GM19455 (cell line): ENCODE data around the gene C2orf92.
"Not testable (repeated sequence)": the region's sequence is repeated elsewhere in the genome, so short reads cannot be mapped to it uniquely, and the experiment has no call there.

Source experiments
- ATAC-seq: cut with Tn5 transposase; IDR thresholded peaks from one replicate; pipeline ENCODE4 v1.9.1; 2021; ENCODE audit not compliant: unreplicated experiment

The C2orf92 gene

DNA sequence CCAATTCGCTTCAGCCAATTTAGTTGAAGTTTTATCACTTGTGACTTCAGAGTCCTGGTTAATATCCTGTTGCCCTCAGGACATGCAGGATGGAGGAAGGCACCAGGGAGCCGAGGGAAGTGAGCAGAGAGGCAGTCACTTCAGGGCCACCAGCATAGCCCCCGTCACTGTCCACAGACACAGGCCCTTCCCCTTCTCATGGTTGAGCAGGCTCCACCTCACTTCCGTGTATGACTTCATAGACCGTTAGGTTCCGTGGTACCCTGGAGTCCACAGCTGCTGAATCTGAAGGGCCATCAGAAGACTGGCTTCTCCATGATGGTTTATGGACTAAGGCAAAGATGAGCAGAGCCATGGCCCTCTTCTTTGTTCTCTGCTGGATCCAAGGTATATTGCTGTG lies at the start of gene C2orf92:
C2orf92 (plus strand) TSS at position 266 of the 400 bp plus-strand sequence; CDS start at position 342, 76 bp downstream.
- ATAC-seq = no peak

DNA sequence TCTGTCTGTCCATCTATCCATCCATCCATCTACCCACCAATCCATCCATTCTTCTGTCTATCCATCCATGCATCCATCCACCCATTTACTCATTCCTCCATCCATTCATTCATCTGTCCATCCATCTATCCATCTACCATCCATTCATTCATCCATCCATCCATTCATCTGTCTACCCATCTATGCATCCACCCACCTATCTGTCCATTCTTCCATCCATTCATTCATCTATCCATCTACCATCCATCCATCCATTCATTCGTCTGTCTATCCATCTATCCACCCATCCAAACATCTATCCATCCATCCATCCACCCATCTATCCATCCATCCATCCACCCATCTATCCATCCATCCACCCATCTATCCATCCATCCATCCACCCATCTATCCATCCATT lies 49.0 kb upstream of the C2orf92 start:
- not testable (repeated sequence) for ATAC-seq

DNA sequence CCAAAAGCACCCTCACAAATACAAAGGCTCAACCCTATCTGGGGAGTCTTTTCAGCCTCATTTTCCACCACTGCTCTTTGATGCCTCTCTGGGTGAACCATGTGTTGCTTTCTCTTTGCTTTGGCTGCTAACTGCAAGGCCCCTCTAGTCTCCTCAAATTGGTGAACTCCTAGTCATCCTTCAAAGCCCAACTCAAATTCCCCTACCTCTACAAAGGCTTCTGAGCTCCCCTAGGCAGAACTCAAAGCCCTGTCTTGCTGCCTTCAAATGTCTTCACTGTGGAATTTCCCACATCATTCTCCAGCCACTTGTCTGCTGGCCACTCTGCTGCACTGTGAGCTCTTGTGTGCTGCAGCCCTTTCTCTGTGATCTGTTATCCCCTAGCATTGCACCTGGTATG lies 46.5 kb upstream of the C2orf92 start:
- ATAC-seq = not testable (repeated sequence)

DNA sequence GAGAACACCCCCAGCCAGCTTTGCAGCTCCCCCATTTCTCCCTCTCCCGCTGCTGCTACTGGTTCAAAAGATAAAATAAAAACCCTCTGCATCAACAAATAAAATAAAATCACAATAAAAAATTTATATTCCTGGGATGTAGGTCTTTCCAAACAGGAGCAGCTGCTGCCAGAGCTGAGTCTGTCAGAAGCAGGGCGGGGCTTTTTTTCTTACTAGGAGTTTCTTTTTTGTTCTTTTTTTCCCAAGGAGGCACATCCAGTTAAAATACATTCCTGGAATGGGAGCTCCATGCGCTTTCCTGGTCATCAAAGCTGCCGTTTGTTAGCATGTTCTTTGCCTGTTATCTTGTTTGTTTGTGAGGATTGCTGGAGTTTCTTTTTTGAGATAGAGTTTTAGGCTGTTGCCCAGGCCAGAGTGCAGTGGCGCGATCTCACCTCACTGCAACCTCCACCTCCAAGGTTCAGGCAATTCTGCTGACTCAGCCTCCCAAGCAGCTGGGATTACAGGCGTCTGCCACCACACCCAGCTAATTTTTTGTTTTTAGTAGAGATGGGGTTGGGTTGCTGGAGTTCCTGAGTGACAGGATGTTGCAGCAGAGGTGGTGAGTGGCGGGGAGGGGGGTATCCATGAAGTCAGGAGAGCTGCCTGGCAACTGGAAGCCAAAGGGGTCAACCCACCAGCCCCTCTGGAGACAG lies 44.0 kb upstream of the C2orf92 start:
- not testable (repeated sequence) for ATAC-seq

DNA sequence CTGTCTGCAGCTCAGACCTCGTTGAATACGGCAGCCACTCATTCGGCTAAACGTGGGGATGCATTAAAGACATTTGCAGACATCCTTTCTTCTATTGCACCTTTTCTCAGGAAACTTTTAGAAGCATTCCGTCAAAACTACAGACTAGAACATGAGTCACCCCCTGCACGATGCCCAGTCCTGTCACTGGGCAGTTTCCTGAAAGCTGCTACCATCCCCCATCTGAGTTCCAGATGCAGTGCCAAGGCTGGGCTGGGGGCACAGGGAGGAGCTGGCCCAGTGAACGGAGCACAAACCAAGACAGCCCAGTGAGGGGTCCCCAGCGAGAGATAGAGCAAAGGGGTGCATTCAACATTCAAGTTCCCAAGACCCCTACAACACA lies 43.5 kb upstream of the C2orf92 start:
- not testable (repeated sequence) for ATAC-seq

DNA sequence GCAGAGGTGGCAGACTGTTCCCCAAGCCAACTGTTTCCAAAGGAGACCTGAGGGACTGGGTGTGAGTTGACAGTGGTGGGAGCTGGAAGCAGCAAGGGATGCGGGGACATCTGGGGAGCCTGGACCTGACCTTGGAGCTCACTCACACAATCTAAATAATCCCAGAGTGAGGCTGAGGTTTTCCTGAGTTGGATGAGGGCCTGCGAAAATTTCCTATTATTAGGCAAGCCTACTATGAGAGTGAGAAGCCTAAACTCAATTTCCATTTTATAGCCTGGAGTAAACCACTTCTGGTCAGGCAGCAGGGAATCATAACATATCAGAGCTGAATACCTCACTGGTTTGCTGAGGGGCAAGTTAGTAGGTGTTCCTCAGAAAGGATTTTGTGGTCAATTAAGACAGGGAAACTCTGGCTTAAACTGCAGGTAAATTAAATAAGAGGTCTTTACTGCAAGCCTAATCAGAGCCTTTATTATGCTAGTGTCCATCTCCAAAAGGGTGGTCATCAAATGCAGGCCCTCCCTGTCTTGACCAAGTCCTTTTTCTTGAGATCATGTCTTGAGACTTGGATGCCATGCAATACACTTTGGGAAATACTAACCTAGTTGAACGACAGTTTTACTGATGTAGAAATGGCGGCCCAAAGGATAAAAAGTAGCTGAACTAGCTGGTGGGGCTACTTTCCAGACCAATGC lies 25.3 kb upstream of the C2orf92 start:
- ATAC-seq = no peak

DNA sequence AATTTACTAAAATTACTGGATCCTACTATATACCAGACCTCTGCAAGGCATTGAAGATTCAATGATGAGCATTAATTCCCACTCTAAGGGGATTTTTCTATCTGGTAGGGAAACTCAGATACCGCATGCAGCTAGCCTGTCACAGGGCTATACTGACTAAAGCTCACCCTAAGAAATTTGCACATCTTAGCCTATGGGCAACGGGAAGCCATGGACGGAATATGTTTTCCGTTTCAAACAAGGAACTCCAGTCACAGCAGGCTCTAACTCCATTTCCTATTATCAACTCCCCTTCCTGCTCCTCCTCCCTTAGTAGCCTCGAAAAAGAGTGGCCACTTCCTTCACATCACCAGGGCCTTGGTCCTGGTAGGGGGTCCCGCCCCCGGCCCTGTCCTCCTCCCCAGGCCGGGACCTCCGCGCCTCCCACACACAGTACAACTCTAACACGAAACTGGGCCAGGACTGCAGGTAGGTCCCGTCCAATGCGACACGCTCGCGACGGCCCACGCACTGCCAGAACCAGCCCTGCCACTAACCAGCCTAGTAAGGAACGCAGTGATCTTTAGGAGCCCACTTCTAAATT lies 24.3 kb upstream of the C2orf92 start:
- ATAC-seq = peak; percentile 34

DNA sequence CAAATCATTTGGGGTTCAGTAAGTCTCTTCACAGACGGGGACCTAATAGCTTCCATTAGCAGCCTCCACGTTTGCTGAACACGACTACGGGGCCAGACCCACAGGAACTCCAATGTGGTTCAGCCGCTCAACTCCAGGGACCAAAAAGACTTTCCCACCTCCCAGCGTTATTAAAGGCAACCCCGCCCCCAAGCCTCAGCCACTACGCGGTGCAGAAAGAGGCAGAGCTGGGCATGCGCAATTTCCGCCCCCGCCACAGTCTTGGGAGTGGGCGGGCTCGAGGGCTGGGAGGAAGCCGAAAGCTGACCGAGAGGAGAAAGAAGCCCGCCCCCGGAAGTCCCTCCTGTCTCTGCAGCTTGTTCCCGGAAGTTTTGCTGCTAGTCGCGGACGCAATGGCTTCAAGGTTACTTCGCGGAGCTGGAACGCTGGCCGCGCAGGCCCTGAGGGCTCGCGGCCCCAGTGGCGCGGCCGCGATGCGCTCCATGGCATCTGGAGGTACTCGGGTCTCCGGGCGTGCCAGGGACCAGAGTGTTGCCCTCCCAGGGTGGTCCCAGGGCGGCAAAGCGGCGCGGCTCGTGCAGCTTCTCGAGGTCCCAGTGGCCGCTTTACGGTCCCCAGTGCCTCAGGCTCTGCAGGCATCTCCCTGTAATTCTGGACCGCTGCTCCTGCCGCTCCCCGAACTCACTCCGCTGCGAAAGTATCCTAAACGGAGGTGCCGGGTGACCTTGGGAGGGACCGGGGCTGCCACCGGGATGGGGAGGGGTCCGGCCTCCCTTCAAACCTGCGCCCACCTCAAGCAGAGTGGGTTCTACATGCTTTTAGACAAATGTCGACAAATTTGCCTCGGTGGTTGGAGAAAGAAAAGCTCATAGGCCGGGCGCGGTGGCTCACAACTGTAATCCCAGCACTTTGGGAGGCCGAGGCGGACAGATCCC lies 23.6 kb upstream of the C2orf92 start, which contains the start of gene COX5B:
COX5B (plus strand) TSS at position 368 of the 935 bp plus-strand sequence; CDS start at position 393, 25 bp downstream.
- ATAC-seq = peak; percentile 95

DNA sequence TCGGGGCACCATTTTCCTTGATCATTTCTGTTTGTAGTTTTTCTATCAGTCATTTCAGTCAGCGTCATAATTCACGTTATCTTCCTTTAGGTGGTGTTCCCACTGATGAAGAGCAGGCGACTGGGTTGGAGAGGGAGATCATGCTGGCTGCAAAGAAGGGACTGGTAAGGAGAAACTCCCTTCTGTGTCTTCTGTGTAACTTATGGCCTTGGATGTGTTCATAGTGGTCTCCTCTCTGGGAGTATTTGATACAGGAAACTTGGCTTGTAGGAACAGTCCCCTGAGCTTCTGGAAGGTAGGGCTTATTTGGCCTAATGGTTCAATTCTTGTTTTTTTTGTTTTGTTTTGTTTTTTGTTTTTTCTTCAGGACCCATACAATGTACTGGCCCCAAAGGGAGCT lies 22.5 kb upstream of the C2orf92 start:
- no peak for ATAC-seq

DNA sequence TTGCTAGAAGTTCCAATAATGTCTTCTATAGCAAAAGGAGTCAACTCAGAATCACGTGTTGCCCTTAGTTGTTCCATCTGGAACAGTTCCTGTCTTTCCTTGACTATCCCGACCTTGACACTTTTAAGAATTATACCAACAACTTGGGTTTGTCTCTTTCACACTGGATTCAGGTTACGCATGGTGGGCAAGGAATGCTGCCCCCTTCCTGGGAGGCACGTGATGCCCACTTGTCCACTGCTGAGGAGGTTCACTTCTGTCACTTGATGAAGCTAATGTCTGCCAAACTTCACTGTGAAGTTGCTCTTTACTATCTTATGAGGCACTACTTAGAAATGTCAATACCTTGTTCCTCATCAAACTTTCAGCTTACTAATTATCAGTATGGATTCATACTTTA lies 18.4 kb upstream of the C2orf92 start:
- ATAC-seq = no peak

DNA sequence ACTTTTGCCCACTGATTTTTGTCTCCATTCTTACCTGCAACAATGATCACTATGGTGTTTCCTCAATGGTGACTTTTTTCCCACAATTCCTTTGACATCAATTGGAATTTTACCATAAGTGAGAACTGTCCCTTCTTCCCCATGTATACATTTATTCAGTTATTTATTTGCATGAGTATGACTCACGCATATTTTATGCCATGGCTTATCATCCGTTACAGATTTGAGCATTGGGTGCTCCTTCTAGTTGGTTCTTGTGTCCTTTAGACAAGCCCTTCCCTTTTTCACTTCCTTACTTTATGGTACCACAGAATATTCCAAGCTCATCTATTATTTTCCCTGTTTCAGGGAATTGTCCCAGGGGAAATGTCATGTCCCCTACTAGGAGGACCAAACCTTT lies 16.0 kb upstream of the C2orf92 start:
- ATAC-seq = no peak

DNA sequence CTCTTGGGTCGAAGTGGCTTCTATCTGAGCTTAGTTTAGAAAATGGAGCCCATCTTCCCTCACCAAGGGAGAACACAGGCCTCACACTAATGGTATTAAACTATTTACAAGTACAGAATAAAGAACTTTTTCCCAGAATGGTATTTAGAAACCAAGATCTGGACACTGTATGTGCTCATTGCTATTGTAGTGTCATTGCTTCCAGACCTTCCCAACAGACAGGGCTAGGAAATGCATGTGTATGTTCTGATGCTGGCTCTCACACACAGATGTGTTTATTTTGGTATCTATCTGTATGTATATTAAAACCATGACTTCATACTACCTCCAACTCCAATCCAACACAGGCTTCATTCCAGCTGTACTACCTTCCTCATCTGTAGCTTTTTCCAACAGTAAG lies 15.6 kb upstream of the C2orf92 start:
- ATAC-seq = no peak

DNA sequence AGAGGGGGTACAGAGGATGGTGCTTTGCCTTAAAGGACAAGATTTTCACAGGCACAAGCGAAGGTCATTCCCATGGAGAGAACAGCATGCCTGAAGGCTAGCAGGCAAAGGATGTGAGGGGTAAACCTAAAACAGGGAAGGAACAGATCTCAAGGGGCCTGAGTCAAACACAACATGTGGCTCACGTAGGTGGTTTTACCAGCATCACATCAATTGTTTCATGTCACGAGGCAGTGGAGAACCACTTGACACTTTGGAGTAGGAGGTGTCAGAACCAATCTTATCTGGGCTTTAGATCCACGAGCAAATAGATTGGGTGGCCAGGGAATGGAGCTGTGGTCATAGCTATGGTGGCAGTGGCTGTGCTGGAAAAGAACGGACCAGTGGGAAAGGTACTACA lies 15.2 kb upstream of the C2orf92 start:
- ATAC-seq = no peak

DNA sequence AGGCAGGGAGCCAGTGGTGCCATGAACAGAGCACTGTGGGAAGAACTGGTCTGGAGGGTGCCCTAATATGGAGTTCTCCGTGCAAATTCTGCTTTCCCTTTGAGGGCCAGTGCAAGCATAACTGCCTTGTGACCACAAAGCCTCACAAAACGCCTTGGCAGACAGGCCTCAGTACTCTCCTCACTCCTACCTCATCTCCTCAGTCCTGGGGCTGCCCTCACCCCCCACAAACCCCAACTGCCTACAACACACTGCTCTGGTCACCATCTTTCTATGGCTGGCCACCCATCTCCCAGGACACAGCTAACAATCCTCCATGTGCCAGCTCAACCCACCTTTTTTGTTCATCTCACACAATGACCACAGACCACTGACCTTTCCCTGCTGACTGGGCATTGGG lies 14.7 kb upstream of the C2orf92 start:
- ATAC-seq = no peak

DNA sequence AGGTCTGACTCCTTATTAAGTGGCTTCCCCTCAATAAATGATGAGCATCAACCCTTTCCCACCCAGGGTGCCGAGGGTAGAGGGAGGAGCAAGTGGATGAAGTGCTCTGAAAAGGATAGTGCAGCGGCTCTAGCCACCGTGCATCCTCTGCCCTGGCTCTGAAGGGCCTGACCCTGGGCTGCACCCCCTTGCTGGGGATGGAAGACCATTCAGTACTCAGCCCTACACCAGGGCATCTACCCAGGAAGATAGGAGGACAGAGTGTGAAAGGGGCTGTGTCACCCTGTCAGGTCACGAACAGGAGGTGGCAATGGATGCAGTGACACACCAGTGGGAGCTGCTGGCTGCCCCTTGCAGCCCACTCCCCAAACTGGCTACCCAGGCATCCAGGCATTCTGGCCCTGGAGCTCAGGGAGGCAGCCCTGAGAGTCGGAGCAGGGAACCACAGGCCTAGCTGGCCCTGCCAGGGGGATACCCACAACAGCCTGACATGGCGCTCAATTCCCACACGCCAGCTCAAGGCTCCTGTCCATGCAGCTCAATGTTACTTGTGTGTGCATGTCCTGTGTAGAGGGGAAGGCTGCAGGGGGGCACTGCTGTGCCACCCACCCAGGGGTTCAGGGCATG lies 13.3 kb upstream of the C2orf92 start:
- no peak for ATAC-seq

DNA sequence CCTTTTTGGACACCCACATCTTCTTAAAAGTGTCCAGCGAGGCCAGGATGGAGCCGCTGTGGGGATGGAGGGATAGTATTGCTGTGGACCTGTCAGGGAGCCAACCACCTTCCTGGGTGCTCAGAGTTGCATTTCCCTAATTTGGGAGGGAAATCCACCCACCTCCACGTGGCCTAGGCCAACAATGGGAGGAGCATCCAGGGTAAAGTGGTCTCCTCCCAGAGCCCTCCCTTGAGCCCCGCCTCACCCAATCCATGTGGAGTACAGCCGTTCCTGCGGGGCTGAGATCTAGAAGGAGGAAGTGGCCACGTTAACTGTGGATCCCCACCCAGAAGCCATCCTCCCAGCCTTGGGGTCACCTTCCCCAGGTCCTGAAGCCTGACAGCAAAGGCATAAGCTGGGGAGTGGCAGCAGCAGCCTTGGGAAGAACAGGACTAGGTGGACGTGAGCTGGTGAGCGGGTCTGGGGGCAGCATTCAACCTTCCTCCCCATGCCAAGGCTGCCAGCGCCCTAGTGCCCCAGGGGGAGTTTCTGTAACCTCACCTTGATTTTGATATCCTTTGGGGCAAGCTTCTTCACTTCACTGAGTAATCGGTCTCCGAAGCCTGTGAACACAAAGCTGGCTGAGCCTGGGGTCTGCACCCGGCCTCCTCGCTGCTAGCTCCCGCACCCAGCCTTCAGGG lies 12.5 kb upstream of the C2orf92 start:
- ATAC-seq = no peak

DNA sequence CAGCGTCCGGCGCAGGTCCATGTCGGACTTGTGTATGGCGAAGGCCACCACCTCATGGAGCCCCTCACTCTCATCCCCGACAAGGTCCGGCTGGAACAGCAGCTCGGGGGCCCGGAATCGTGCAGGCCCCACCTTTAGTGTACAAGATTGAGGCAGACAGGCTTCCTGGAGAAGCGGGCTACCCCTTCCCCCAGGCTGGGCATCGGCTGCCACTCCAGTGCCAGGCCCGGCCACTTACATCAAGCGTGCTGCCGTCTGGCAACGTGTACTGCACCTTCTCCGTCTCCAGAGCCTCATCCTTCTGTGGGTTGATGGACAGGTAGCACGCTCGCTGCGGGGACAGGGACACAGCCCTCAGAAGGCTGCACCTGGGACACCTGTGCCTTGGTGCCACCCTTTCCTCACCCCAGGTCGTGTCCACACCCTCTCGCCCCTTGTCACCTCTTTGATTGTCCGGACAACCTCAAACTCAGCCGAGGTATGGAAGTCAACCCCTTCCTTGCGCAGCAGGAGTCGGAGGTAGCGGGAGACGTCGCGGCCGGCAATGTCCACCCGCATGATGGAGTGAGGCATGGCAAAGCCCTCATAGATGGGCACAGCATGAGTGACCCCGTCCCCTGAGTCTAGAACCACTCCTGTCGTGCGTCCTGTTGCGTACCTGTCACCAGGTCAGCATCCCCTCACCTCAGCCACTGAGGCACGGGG lies 11.4 kb upstream of the C2orf92 start:
- ATAC-seq = no peak

DNA sequence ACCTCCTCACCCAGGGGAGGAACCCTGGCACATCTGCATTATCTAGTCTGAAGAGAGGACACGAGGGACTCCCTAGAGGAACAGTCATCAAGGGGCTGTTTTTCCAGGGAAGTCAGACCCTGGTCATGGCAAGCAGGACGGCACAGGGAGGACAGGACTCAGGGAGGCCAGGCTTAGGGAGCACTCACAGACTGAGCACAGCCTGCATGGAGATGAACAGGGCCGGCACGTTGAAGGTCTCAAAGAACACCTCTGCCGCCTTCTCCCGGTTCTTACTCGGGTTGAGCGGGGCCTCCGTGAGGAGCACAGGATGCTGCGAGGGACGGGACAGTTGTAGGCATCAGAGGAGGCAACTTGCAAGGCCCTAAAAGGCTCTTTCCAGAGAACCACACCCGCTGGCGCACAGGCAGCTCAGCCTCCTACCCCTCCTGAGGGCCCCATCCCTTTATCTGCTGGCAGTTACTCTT lies 10.8 kb upstream of the C2orf92 start:
- no peak for ATAC-seq
